Medulla oblongata (tissue), 1 donor: Measurements from ENCODE around the gene LPO.

Experiments used
- DNase-seq: peaks from one replicate; pipeline ENCODE4 v3.0.0-alpha.2; 2015; ENCODE audit errors: extremely low spot score

LPO gene

GRCh38 chr17:58277802-58278595 is 39.6 kb downstream of the LPO start:
- no peak for DNase-seq

GRCh38 chr17:58278661-58279015 is 40.3 kb downstream of the LPO start:
- peak; percentile 26 for DNase-seq

GRCh38 chr17:58279016-58279711 is 40.8 kb downstream of the LPO start:
- DNase-seq = no peak

DNA sequence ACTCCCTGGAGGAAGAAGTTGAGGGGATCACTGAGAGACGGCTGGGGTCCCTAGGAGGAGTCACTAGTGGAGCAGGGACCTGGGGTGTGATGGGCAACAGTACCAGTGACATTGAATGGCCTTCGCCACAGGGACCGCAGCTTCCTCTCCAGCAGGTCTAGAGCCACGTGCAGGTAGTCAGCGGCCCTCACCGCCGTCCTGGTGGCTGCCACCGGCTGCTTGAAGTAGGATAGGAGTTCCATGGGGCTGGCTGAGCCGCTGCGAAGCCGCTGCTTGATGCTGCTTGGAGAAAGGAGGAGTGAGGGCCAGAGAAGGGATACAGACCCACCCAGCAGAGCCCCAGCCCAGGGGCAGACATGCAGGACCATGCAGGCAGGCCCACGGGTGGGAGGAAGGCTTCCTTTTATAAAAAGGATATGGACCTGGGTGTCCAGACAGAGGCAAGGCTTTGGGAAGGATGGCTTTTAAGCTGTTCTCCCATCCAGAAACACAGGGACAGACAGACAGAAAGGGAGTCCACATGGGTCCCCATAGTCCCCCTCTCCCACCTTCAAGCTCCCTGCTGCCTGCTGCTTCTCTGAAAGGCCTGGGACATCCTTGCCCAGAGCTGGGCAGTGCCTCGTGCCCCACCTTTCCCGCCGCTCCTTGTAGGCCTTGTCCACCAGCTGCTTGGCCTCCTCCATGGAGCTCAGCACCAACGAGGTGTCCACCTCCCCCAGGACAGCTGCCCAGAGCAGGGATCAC is 41.5 kb downstream of the LPO start:
- no peak for DNase-seq

DNA sequence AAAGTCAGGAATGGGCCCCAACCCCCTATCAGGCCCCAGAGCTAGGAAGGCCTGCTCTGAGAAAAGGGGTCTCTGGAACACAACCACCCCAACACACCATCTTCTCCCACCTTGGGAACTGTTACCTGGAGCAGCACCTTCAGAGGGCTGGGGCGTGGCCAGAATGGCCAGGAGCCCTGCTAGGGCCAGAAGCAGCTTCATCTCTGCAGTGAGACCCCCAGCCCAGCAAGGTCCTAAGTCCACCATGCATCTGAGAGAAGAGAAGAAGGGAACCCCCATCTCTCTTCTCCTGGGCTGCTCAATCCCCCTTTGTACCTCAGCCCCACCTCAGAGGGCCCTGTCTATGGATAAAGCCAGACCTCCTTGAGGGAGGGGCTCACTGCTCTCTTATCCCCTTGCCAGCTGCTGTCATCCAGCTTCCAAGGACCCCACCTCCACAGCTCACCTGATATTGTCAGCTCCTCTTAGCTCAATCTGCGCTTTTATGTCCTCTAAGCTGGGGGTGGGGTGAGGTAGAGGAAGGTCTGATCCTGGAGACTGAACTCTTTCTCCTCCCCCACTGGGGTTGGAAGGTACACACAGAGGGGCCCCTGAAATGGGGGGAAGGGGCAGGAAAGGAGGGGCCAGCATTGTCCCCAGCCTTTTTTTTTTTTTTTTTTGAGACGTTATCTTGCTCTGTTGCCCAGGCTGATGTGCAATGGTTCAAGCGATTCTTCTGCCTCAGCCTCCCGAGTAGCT is 42.3 kb downstream of the LPO start, which contains the start of gene MPO:
Gene MPO, minus strand, starts transcription at position 456 of the 738 bp plus-strand sequence. Its CDS starts 177 bp downstream, at position 279.
- no peak for DNase-seq

DNA sequence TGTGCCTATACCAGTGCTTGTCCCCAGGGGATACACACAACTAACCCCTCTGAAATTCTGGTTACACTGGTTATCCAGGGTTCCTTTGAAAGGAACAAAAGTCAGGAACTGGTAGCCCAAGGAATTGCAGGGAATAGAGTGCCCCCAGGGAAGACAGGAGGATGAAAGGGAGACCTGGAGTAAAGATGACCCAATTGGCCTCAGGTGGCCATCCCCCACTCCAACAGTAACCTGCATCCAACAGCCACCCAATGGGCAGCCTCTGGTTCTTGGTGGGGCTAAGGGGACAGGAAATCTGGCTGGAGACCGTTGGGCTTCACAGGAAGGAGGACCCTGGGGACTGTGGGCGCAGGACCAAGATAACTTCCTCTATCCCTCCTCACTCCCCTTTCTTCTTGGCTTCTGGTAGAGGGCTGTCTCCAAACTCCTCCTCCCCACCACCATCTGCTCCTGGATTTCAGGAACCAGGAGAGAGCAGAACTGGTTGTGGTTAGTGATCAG is 43.2 kb downstream of the LPO start:
- no peak for DNase-seq

DNA sequence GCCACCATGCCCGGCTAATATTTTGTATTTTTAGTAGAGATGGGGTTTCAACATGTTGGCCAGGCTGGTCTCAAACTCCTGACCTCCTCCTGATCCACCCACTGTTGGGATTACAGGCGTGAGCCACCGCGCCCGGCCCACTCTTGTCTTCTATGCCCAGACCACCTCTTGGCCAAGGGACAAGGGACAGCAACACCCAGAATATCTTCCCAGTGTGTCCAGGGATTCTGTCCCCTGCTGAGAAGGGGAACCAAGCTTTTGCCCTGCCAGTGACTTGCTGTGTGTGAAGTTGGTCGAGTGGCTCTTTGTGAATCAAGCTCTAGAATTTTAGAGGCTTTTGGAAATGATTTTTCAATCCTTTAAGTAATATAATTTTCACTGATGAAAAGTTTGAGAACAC is 44.1 kb downstream of the LPO start:
- no peak for DNase-seq

DNA sequence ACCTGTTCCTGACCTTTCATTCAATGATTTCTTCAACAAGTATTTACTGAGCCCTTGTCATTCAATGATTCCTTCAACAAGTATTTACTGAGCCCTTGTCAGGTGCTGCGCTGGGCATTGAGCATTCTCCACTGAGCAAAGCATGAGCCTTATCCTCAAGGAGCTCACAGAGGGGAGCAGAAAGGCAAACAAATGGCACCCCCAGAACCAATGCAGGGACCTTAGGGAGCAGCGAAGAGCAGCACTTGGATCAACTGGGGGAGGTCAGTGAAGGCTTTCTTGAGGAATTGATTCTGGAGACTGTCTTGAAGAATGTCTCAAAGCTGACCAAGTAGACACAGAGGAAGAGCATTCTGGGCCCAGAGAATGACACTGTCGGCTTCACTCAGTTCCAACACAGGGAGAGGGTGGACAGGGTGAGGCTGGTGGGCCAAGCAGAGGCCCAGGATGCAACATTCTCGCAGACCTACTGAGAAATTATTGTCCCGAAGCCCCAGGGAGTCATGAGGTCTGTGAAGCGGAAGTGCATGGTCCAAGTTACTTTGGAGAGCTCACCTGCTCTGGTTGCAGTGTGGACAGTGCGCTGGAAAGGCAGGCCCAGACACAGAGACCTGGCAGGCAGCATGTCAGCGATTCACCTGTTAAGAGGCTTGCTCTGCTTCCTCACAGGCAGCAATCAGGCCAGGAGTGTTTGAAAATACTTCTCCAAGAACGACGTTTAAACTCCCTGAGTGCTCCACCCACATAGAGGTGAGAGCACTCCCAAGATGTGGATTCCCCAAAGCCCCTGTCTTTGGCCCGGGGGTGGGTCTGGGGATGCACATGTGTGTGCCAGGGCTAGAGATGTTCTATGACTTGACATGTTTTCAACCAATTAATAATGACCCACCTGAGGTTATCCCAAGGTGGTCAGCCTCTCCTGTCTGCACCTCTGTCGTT is 45.6 kb downstream of the LPO start:
- DNase-seq = no peak

DNA sequence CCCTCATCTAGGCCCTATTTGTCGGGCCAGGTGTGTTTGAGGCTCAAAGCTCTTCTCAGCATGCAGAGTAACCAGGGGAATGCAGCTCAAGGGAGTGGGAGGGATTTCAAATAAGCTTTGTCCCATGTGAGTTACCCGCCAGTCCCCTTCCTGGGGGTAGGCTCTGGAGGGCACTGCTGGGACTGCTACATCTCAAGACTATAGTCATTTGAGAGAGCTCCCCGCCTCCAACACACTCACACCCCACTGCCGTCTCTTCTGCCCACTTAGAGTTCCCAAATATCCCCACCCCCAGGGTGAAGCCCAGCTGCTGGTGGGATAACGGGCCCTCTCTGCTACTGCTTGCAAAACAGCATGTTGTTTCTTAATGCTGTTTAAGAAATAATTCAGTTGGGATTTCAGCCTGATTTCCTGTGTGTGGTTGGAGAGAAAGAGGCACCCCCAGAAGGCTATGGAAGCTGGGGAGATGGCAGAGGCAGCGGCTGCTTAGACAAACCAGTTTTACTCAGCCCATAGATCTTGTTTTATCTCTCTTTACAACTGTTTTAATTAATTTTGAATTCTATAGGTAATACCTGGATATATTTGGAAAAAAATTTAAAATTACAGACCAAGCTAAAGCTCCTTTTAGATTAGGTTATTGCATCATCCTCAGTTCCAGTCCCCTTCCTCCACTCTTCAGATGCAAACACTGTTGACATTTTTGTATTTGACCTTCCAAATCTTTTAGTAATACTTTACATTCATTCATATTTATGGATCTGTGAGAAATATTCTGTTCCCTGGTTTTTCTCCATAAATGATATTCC is 46.4 kb downstream of the LPO start:
- no peak for DNase-seq

GRCh38 chr17:58285422-58285810 is 47.0 kb downstream of the LPO start:
- DNase-seq = no peak

- DNase-seq = no peak
Measured at GRCh38 chr17:58289869-58290268, 51.5 kb downstream of the LPO start.

- no peak for DNase-seq
Measured at GRCh38 chr17:58291246-58291645, 52.9 kb downstream of the LPO start.

DNA sequence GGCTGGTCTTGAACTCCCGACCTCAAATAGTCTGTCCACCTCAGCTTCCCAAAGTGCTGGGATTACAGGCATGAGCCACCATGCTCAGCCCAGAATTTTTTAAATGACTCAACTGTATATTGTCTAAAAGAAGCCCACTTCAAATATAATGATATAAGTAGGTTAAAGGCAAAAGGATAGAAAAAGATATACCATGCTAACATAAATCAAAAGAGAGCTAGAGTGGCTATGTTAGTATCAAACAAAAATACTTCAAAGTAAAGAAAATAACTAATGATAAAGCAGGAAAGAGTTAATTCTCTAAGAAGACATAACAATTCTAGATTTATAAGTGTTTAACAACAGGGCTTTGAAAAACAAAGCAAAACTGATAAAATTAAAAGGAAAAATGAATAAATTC is 55.6 kb downstream of the LPO start:
- DNase-seq = no peak

DNA sequence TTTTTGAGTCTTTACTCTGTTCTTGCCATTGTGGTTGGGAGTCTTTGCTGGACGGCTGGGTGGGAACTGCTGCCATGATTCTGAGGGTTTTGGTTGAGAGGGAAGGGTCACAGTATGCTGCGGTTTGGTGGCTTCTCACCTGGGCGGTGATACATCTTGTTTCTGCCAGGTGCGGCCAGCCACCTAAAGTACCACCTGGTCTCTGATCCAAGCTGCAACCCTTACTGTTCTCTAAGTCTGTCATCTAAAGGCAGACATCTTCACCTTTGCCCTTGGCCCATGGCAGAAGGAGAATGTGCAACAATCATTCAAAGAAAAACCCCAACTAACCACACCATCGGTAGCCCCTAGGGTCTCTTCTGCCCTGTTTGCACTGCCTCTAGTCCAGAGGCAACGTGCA is 62.0 kb downstream of the LPO start:
- no peak for DNase-seq

- no peak for DNase-seq
Measured at GRCh38 chr17:58301504-58302150, 63.2 kb downstream of the LPO start.

- DNase-seq = no peak
Measured at GRCh38 chr17:58302171-58302918, 64.0 kb downstream of the LPO start.

- DNase-seq = no peak
Measured at GRCh38 chr17:58302919-58303585, 64.7 kb downstream of the LPO start.
